H1 (cell line): Measurements from ENCODE around the gene NQO2. TPM values are rescaled to one million over a fixed set of nuclear protein-coding genes. Genes with fewer than 3 reads are reported as not detected.

Experiments used
- CTCF ChIA-PET: fragments of 300-600 bp; sonication (Branson Sonifier 250); formaldehyde crosslinking; loops from one replicate; lab custom pipeline; 2021; ENCODE audit not compliant: partially characterized antibody; lab: Charles Lee
- POLR2A ChIA-PET: fragments of 300-600 bp; sonication (Branson Sonifier 250); formaldehyde crosslinking; loops from one replicate; lab custom pipeline; 2021; ENCODE audit warnings: inconsistent platforms; ENCODE audit not compliant: partially characterized antibody; lab: Charles Lee
- DNase-seq, 2 experiments: peaks; one replicate each; pipeline versions ENCODE4 v3.0.0 to v3.0.0-alpha.2; 2010 to 2022; ENCODE audit warnings: low spot score in 2 of 2, low read depth in 1 of 2, mixed read lengths in 1 of 2
- FAIRE-seq: peaks from 2 replicates; lab custom pipeline; 2011; peaks lifted over from hg19 to GRCh38; lab: Jason Lieb, UNC
- H2AFZ ChIP-seq: 2 replicates; pipeline ENCODE4 v1.8.1; 2012; ENCODE audit warnings: low read length, inconsistent platforms
- H2AK5ac ChIP-seq: 2 replicates; pipeline ENCODE4 v1.6.1; 2013; ENCODE audit warnings: low read depth, low read length
- H2BK120ac ChIP-seq: replicated peaks from 2 replicates; pipeline ENCODE3; 2013; ENCODE audit warnings: low read depth, low read length, inconsistent platforms
- H2BK12ac ChIP-seq: 2 replicates; pipeline ENCODE4 v1.6.1; 2013; ENCODE audit warnings: low read depth, low read length
- H2BK15ac ChIP-seq: 2 replicates; pipeline ENCODE4 v1.6.1; 2013; ENCODE audit warnings: low read length
- H2BK20ac ChIP-seq: 2 replicates; pipeline ENCODE4 v1.6.1; 2013; ENCODE audit warnings: low read length
- H2BK5ac ChIP-seq: 2 replicates; pipeline ENCODE4 v1.6.1; 2013; ENCODE audit warnings: low read depth, low read length
- H3K14ac ChIP-seq: 2 replicates; pipeline ENCODE4 v1.6.1; 2013; ENCODE audit warnings: inconsistent platforms; ENCODE audit not compliant: insufficient read length
- H3K18ac ChIP-seq: 2 replicates; pipeline ENCODE4 v1.6.1; 2013; ENCODE audit warnings: low read length; ENCODE audit errors: extremely low read depth
- H3K23ac ChIP-seq: 2 replicates; pipeline ENCODE4 v1.6.1; 2013; ENCODE audit warnings: inconsistent platforms; ENCODE audit not compliant: insufficient read length
- H3K23me2 ChIP-seq: 2 replicates; pipeline ENCODE4 v1.6.1; 2013; ENCODE audit warnings: low read depth, low read length
- H3K27ac ChIP-seq: 2 replicates; pipeline ENCODE4 v1.6.1; 2011; ENCODE audit warnings: low read depth, low read length, inconsistent platforms
- H3K27me3 ChIP-seq, 4 experiments: replicated peaks in 1 of 4; 1 replicate in 1 of 4; 2 replicates in 3 of 4; pipeline versions ENCODE4 v1.6.1 to v1.8.1; 2011 to 2013; ENCODE audit warnings: low read length in 3 of 4, mild to moderate bottlenecking in 3 of 4, inconsistent platforms in 2 of 4, mixed read lengths in 2 of 4, moderate library complexity in 1 of 4; ENCODE audit not compliant: control insufficient read depth in 3 of 4, insufficient read depth in 3 of 4; ENCODE audit errors: extremely low read depth in 1 of 4
- H3K36me3 ChIP-seq, 4 experiments: 2 replicates each; pipeline versions ENCODE4 v1.6.1 to v1.8.1; 2011 to 2013; ENCODE audit warnings: mild to moderate bottlenecking in 4 of 4, low read length in 3 of 4, moderate library complexity in 2 of 4, control low read depth in 1 of 4, inconsistent platforms in 1 of 4; ENCODE audit not compliant: insufficient read depth in 4 of 4, control insufficient read depth in 2 of 4
- H3K4ac ChIP-seq: replicated peaks from 2 replicates; pipeline ENCODE3; 2013; ENCODE audit warnings: low read length, low read depth, mixed read lengths, inconsistent platforms; ENCODE audit not compliant: insufficient read length
- H3K4me1 ChIP-seq, 4 experiments: replicated peaks in 1 of 4; 1 replicate in 1 of 4; 2 replicates in 3 of 4; pipeline versions ENCODE4 v1.6.1 to v1.8.1; 2011 to 2013; ENCODE audit warnings: low read length in 3 of 4, inconsistent platforms in 2 of 4, mixed read lengths in 1 of 4; ENCODE audit not compliant: insufficient read depth in 4 of 4, control insufficient read depth in 3 of 4
- H3K4me2 ChIP-seq, 2 experiments: 2 replicates each; pipeline versions ENCODE4 v1.6.1 to v1.8.1; 2011 to 2013; ENCODE audit warnings: low read depth in 2 of 2, low read length in 2 of 2, control low read depth in 1 of 2, inconsistent platforms in 1 of 2, mild to moderate bottlenecking in 1 of 2; ENCODE audit not compliant: insufficient read depth in 1 of 2
- H3K4me3 ChIP-seq, 4 experiments: fragments of 200-600, 300-600 bp in 1 of 4; sonication (generic), shearing (Covaris generic), sonication (Bioruptor Twin) in 1 of 4; 2 replicates each; pipeline versions ENCODE4 v1.5.1 to v1.8.1; 2011 to 2016; ENCODE audit warnings: low read length in 4 of 4, low read depth in 3 of 4, control low read depth in 2 of 4, inconsistent platforms in 2 of 4, mild to moderate bottlenecking in 2 of 4, mixed read lengths in 1 of 4, moderate library complexity in 1 of 4; ENCODE audit not compliant: insufficient read depth in 2 of 4; ENCODE audit errors: extremely low read depth in 1 of 4
- H3K56ac ChIP-seq: replicated peaks from 2 replicates; pipeline ENCODE3; 2013; ENCODE audit warnings: low read depth, mild to moderate bottlenecking, mixed read lengths, low read length, inconsistent platforms; ENCODE audit not compliant: insufficient read length
- H3K79me1 ChIP-seq: 2 replicates; pipeline ENCODE4 v1.6.1; 2013; ENCODE audit warnings: low read depth, low read length, control low read depth
- H3K79me2 ChIP-seq, 2 experiments: 2 replicates each; pipeline versions ENCODE4 v1.6.1 to v1.8.1; 2012 to 2013; ENCODE audit warnings: low read length in 2 of 2, mild to moderate bottlenecking in 2 of 2, inconsistent platforms in 1 of 2; ENCODE audit not compliant: insufficient read depth in 2 of 2, control insufficient read depth in 1 of 2
- H3K9ac ChIP-seq, 4 experiments: replicated peaks in 1 of 4; 1 replicate in 1 of 4; 2 replicates in 3 of 4; pipeline versions ENCODE4 v1.6.1 to v1.8.1; 2011 to 2013; ENCODE audit warnings: low read depth in 3 of 4, low read length in 3 of 4, control low read depth in 2 of 4, mild to moderate bottlenecking in 2 of 4, moderate library complexity in 2 of 4, inconsistent platforms in 1 of 4; ENCODE audit errors: extremely low read depth in 1 of 4
- H3K9me3 ChIP-seq, 2 experiments: 2 replicates each; pipeline versions ENCODE4 v1.6.1 to v1.8.1; 2012 to 2013; ENCODE audit warnings: mild to moderate bottlenecking in 2 of 2, moderate library complexity in 2 of 2, control low read depth in 1 of 2, inconsistent platforms in 1 of 2, low read depth in 1 of 2, low read length in 1 of 2, mixed read lengths in 1 of 2; ENCODE audit not compliant: insufficient read depth in 2 of 2
- H4K20me1 ChIP-seq, 2 experiments: replicated peaks in 1 of 2; 2 replicates each; pipeline versions ENCODE3 to v1.8.1; 2011 to 2013; ENCODE audit warnings: inconsistent platforms in 2 of 2, low read length in 2 of 2, mild to moderate bottlenecking in 1 of 2; ENCODE audit not compliant: insufficient read depth in 2 of 2, control insufficient read depth in 1 of 2
- H4K5ac ChIP-seq: 2 replicates; pipeline ENCODE4 v1.6.1; 2013; ENCODE audit warnings: low read length, low read depth, mixed read lengths, inconsistent platforms; ENCODE audit not compliant: insufficient read length
- H4K8ac ChIP-seq: 2 replicates; pipeline ENCODE4 v1.8.0; 2013; ENCODE audit warnings: mild to moderate bottlenecking, moderate library complexity, low read length, inconsistent platforms; ENCODE audit not compliant: insufficient read depth; ENCODE audit errors: extremely low read depth
- H4K91ac ChIP-seq: replicated peaks from 2 replicates; pipeline ENCODE3; 2013; ENCODE audit warnings: low read length, mixed read lengths, inconsistent platforms; ENCODE audit not compliant: insufficient read length
- E2F6 ChIP-seq: IDR thresholded peaks from 2 replicates; pipeline ENCODE4 v1.6.1; 2012; ENCODE audit warnings: inconsistent platforms
- SIRT6 ChIP-seq: IDR thresholded peaks from one replicate; pipeline ENCODE4 v1.7.1; 2012; ENCODE audit warnings: low read length, inconsistent platforms
- WGBS, 2 experiments: shearing (Covaris generic) in 1 of 2; methylation state at CpG; one replicate each; pipeline versions ENCODE4 v1.1.6 to v1.1.7; 2013 to 2015; ENCODE audit warnings: low lambda C conversion rate in 2 of 2, mixed read lengths in 2 of 2, inconsistent platforms in 1 of 2, low coverage in 1 of 2, missing lambda C conversion rate in 1 of 2; ENCODE audit not compliant: insufficient replicate concordance in 2 of 2, insufficient coverage in 1 of 2, insufficient read length in 1 of 2; ENCODE audit errors: extremely low coverage in 1 of 2, missing lambda C conversion rate in 1 of 2; 5-methylcytosine and 5-hydroxymethylcytosine counted together
- polyA plus RNA-seq, 7 experiments: library from polyadenylated mRNA; depleted of rRNA in 3 of 7; stranded (reverse) in 5 of 7; unstranded in 2 of 7; fragments of >200 nt in 5 of 7; fragments of 200-250 nt in 2 of 7; gene quantifications; 1 replicate in 5 of 7; 2 replicates in 1 of 7; 4 replicates in 1 of 7; pipeline versions ENCODE4 v1.2.1 to v1.2.3, GENCODE V29; 2011 to 2013; ENCODE audit warnings: missing spikeins in 2 of 7, mixed read lengths in 2 of 7
- total RNA-seq: library from RNA; stranded (reverse); fragmentation: NEBNext Ultra II Directional; extraction: Animal tissue kit (Norgen Biotek cat#: 25700); gene quantifications from 2 replicates; pipeline ENCODE4 v1.2.1, GENCODE V29; 2021

The NQO2 gene
- total and polyA plus RNA-seq, 2 of the 8 experiments (the other 6 are each of a cell fraction or from before 2014, with no cell fraction given): 135 to 168 TPM

GRCh38 chr6:3016473-3017280 is 17.0 kb downstream of the NQO2 start:
- Histone ChIP-seq H3K4me3 (no peak overlapping the region), H4K8ac (no peak overlapping the region), H2BK120ac (no peak overlapping the region), H3K9ac (no peak overlapping the region), H2BK20ac (no peak overlapping the region), H2BK5ac (no peak overlapping the region), H3K23me2 (no peaks in the 10 kb centered on the region; the same call in 1 of the 2 replicates), H3K79me1 (no peaks in the 10 kb centered on the region), H3K9me3 (peaks cover 4 to 5% of the 10 kb centered on the region in 2 experiments; a peak in 3 of 4 replicates), H3K18ac (no peak overlapping the region), H3K4me1 (no peaks in the 10 kb centered on the region), H3K14ac (no peak overlapping the region), H4K5ac (no peak overlapping the region), H3K56ac (no peak overlapping the region), H2AFZ (no peak overlapping the region), H3K23ac (no peak overlapping the region), H3K79me2 (no peaks in the 10 kb centered on the region), H3K36me3 (peaks cover 28 to 82% (median 66%) of the 10 kb centered on the region in 4 experiments), H2BK12ac (no peak overlapping the region), H4K20me1 (peaks cover 2 to 7% of the 10 kb centered on the region in 2 experiments), H3K27me3 (no peaks in the 10 kb centered on the region)
- WGBS, 2 experiments: 95% methylated on average over 17 of the region's 17 CpGs; no CpG with 5 or more reads in 1 of the 2 experiments
- ChIA-PET POLR2A (interaction anchor here (0.8 to 3.3 kb wide), 8 partner anchors 10 to 148 kb away, joined by 3 to 12 read pairs (median 4); no protein-coding TSS in a partner anchor), CTCF (interaction anchor here (0.8 to 1.5 kb wide), 4 partner anchors 15 to 382 kb away, joined by 3 to 5 read pairs (median 4); no protein-coding TSS in a partner anchor)
- TF ChIP-seq E2F6: no peak
- no peak for TF ChIP-seq SIRT6
- TF ChIP-seq, all 59 proteins: peak for 0
- no peak for DNase-seq
- Histone ChIP-seq H3K4me2 (no peak overlapping the region), H3K27ac (no peak overlapping the region), H2BK15ac (no peak overlapping the region), H3K4ac (no peak overlapping the region), H4K91ac (no peak overlapping the region), H2AK5ac (no peak overlapping the region)
- no peak for FAIRE-seq
